ENCODE measurements around the gene BTBD10.
A peak's percentile ranks its signal among the peaks of the same experiment; 100 is the strongest.

The BTBD10 gene

DNA sequence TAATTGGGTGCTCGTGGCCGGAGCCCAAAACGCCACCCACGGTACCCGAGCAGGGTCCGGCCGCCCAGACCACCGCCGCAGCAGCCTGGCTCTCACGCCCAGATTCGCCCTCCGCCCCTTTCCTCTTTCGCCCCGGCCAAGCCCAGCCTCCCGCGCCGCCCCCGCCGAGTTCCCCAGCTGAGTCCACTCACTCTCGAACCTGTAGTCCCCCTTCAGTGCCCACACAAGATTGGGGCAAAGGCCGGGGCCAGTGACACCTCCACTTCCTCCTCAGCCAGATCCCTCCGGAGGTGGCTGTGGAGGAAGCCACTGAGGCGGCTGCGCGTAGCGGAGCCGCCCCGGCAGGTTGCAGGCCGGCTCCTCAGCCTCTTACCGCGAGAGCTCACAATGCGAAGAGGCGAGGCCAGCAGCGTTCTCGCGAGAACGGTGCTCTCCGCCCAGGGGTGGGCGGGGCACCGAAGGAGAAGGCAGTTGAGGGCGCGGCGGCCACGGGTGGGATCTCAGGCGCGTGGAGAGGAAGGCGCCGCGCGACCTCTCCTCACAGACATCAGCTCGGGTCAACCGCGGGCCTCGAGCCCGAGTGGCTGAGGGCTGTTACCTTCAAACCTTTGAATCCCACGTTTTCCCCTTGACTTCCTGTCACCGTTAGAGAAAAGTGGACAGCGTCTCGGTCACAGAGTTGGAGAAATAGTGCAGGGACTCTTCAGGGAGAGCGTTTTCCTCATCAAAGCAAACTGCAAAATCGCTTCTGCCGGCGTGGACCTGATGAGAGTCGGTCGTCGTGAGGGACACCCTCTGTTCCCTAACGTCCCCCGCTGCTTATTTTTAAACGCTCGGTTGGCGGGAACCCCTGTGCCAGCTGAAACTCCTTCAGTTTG, at the start of gene BTBD10:
BTBD10 (minus strand) TSS at position 322 of the 878 bp plus-strand sequence. CDS start 18,098 bp downstream, outside the sequence.
- peak; percentile 91 for DNase-seq

DNA sequence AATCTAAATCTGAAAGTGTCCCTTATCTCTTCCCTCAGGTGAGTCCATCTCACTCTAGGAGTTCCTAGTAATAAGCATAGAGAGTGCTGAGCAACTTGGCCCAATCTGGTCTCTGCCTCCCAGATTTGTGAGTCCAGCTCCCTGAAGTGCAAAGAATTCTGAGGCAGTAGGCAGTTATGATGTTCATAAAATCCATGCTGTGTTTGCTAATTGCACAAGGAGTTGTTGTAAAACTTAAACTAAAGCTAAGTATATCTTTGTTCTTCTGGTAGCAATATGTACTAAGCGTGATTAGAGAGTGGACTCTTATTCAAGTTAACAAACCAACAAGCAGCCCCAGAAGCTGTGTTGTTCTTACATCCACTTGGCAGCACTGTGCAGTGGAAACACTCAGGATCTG, 40.4 kb upstream of the BTBD10 start:
- no peak for DNase-seq

DNA sequence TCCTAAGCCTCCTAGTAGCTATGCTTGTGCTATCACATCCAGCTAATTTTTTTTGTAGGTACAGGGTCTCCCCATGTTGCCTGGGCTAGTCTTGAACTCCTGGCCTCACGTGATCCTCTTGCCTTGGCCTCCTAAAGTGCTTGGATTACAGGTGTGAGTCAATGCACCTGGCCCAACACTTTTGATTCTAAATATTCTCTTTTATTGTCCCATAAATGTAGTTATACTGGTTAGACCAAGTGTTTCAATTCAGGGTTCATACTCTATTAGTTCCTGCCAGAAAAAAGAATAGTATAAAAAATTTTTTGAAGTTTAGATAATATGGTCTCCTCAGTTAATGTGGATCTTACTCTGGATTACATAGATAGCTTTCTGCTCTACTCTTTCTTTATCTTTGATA, 39.5 kb upstream of the BTBD10 start:
- no peak for DNase-seq

DNA sequence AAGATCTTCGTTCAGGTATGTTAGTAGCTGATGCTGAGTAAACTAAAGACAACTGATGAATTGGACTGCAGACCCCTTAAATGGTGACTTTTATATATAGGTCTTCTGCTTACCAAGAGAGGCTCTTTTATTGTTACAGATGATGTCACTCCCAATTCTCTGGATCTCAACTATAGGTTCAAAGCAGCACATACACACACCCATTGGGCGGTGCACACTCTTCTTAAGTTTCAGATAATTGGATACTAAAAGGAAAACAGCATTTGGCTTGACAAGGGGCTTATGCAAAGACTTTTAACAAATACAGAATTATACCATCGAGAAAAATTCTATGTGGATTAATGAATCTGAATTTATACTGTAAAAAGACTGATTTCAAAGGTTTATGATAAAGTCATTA, 32.9 kb upstream of the BTBD10 start, which contains the start of gene PTH:
PTH (minus strand) TSS at position 69 of the 400 bp plus-strand sequence. CDS start 3,142 bp downstream, outside the sequence.
- no peak for DNase-seq

DNA sequence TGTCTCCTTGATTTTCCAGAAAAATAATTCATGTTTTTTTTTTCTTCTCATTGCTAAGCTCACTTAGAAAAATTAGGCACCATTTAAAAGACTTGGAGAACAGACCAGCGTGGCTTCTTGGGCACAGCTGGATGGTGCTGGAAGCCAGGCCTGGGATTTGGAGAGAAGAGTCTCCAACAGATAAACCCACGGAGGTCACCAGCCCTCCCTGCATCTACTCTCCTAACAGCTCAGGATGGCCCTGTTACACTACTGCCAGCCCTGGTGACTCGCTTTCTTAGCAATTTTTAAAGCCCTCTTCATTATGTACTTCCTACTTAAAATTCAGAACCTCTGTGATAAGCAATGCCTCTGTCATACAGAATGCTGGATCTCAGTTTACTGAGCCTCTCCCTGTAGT, 31.0 kb upstream of the BTBD10 start:
- no peak for DNase-seq

DNA sequence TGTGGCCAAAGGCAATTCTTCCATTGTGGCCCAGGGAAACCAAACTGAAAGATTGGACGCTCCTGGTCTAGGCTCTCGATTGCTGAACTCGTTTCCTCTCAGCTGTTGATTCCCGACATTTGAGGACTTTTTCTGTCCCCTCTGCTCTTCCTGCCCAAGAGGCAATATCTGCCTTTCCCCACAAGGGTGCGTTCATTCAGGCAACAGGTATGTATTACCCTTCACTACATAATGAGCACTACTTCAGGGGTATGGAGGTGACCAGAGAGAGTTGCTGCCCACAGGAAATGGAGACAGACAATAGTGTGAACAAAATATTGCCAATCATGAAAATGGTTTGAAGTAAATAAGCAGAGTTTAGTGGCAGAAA, 24.6 kb upstream of the BTBD10 start:
- DNase-seq = no peak

DNA sequence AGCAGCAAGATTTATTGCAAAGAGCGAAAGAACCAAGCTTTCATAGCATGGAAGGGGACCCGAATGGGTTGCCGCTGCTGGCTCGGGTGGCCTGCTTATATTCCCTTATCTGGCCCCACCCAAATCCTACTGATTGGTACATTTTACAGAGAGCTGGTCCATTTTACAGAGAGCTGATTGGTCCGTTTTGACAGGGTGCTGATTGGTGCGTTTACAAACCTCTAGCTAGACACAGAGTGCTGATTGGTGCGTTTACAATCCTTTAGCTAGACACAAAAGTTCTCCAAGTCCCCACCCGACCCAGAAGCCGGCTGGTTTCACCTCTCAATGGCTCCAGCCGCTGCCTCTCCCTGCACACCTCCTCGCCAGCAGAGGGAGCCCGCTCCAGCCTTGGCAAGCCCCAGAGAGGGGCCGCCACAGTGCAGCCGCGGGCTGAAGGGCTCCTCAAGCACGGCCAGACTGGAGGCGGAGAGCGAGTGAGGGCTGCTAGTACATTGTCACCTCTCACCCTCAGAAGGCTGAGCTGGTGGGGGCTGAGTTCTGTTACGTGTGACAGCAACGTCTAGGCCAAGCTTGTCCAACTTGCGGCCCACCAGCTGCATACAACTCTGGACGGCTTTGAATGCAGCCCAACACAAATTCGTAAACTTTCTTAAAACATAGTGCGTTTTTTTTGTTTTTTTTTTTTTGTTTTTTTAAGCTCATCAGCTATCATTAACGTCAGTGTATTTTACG, 24.1 kb upstream of the BTBD10 start:
- no peak for DNase-seq

DNA sequence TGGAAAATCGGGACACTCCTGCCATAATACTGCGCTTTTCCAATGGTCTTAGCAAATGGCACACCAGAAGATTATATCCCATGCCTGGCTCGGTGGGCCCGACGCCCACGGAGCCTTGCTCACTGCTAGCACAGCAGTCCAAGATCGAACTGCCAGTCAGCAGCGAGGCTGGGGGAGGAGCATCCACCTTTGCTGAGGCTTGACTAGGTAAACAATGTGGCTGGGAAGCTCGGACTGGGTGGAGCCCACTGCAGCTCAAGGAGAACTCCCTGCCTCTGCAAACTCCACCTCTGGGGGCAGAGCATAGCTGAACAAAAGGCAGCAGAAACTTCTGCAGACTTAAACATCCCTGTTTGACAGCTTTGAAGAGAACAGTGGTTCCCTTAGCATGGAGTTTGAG, 17.2 kb upstream of the BTBD10 start:
- peak; percentile 35 for DNase-seq

DNA sequence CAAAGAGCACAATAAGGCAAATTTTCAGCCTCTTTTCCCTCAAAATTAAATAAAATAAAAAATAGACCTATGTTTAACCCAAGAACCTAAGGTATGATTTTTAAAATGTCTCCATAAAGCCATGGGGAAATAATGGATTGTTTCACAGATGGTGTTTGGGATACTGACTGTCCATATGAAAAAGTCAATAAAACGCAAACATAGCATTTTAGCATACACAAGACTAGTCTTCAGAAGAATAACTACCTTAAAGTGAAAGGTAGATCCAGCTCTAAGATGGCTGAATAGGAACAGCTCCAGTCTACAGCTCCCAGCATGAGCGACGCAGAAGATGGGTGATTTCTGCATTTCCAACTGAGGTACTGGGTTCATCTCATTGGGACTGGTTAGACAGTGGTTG, 16.7 kb upstream of the BTBD10 start:
- DNase-seq = no peak

DNA sequence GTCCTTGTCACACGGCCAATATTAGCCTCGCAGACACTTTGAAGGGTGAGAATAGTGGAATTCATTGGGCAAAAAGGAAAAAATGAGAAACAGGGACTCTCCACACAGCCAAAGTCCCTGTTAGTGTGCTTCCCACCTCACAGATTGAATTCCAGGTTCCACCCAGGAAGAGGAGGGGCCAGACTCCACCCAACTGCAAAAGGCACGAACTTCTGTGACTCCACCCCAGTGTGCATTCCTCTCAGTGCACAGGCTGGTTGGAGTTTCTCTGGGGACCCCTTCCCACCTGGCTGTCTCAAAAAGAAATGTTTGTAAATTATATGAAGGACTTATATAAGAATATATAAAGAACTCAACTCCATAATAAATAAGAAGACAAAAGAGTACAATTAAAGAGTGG, 12.1 kb upstream of the BTBD10 start:
- no peak for DNase-seq

DNA sequence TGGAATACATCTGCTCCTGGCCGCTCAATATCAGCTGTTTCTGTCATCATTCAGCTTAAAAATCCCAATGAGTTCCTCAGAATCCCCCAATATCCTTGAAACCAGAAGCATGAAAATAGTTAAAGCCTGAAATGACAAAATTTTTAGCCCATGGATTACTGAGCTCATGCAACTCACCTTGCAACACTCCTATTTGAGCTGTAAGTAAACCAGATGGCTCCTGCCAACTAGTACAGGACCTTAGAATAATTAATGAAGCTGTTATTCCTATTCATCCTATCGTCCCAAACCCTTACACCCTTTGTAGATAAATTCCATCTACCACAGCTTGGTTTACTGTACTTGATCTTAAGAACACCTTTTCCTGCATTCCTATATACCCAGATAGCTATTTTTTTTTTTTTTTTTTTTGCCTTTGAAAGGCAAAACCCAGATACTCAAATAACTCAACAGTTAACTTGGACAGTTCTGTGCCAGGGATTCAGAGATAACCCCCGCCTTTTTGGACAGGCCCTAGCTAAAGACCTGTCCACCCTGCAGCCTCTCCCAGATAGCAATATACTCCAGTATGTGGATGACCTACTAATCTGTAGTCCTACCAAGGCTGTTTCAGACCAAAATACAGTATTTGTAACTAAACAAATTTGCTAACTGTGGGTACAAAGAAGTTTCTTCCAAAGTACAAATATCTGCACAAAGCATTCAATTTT, 10.1 kb upstream of the BTBD10 start:
- no peak for DNase-seq

DNA sequence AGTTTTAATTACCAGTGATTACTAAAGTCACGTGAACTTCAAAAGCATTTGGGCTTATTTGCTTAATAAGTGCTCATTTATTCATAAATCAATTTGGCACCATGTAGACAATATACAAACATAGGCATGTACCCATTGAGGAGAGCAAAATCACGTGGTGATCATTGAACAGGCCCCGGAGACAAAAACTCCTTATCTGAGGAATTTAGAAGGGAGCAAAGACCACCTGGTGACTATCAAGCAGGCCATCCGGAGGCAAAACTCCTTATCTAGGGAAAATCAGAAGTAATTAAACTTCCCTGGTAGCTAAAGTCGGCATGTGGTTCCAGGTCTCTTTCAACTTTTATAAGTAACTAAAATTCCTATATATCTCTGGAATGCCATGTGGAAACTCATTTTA, 5.7 kb upstream of the BTBD10 start:
- DNase-seq = no peak

DNA sequence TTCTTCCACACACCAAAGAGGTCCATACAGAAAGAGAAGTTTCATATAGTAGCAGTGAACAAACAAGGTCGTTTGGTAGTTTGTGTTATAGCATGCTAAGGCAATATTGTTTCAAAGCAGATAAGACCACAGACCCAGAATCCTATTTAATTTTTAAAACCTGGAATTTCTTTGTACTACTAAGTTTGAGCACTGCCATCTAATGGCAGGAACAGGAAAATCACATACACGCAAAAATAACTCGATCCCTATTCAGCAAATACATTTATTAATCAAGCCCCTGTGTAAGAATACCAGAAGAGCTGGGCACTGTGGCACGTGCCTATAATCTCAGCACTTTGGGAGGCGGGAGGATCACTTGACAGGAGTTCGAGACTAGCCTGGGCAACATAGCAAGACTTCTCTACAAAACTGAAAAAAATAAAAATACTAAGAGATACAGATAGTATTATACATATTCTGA, 2.9 kb upstream of the BTBD10 start:
- DNase-seq = peak; percentile 71

DNA sequence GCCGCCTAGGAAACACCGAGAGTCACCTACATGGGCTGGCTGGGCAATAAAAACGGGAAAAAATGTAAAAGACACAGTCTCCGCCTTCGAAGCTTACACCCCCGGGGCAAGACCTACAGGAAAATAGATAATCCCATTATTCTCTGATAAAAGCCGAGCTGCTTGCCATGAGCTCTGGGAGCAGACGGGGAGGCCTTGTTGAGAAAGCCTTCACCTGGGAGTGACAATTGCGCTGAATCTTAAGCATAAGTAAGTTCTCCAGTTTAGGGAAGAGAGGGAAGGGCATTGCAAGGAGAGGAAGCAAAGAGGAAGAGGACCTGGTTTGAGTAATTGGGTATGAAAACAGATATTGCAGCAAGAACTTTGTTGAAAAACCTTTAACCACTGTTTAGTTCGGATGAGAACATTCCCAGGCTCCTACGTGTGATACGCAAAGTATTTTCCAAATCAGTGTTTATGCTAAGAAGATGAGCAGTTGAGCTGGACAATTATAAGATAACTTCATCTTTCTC, 813 bp upstream of the BTBD10 start:
- peak; percentile 43 for DNase-seq

DNA sequence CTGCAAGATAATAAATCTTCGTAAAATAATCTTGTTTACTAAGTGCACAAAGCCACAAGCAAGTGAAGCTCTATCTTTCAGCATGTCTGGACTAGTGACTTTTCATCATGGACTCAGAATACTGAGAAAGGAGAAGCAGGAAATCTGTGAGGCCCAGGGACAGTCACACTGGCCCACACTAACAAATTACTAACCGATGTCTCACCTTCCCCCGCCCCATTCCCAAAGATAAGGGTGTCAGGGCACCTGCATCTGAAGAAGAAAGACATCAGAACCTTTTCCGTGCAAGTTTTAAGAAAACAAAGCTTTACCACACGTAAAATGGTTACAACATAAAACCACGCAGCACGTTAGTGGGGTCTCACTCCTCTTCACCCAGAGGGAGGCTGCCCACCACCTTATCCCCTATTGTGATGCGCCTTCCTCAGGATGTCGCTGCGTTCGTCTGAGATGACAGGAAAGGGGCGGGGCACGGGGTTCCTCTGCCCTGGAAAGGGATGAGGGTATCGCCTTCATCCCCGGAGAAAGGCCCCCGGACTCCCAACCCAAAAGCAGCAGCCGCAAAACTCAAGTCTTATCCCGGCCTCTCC, 616 bp downstream of the BTBD10 start:
- peak; percentile 56 for DNase-seq

DNA sequence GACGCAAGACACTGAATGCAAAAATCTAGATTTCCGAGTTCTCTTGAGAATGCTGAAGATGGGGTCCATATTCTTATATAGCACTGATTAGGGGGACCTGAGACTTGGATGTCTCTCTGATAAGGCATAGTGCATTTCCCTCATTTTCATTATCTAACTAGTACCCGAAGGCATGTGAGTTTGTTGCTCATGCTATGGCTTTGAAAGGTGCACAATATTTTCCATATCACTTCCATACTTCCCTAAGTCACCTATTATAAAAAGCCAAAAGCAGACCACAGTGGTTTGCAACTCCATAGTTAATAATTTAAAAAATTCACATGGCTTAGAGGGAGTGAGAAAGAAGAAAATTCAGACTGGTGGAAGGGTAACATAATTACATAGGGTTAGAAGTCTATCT, 1.7 kb downstream of the BTBD10 start:
- no peak for DNase-seq

DNA sequence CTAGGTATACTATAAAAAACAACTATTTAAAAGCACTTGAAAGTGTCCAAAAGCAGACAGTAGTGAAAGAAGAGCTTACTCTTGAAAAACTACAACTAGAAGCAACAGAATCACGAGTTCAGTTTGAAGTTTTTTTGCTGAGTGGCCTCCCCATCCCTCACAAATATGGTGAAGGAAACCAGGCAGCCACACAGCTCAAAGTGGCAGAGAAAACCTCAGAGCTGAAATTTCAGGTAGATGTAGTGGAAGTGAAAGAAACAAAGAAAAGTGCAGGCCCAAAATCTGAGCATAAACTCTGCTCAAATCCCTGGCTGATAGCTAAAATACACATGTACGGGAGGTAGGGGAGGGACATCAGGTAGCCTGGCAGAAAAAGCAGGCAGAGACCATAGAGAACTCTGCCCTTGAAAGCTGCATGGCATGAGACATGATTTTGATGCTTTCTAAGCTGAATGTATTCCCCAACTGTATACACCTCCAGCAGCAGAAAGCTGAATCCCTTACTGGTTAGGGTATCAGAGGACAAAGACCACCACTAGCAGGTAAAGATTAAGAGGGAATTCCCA, 12.1 kb downstream of the BTBD10 start:
- no peak for DNase-seq

DNA sequence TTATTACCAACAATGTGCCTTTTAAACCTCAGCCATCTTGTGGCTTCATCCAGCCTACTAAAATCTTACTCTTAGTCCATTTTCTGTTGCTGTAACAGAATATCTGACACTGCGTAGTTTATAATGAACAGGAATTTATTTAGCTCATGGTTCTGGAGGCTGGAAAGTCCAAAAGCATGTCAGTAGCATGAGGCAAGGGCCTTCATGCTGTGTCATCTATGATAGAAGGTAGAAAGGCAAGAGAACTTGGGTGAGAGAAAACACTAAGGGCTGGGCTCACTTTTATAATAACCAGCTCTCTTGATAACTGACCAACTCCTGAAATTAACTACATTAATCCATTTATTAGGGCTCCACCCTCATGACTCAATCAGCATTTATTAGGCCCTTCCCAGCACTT, 13.5 kb downstream of the BTBD10 start:
- DNase-seq = no peak

DNA sequence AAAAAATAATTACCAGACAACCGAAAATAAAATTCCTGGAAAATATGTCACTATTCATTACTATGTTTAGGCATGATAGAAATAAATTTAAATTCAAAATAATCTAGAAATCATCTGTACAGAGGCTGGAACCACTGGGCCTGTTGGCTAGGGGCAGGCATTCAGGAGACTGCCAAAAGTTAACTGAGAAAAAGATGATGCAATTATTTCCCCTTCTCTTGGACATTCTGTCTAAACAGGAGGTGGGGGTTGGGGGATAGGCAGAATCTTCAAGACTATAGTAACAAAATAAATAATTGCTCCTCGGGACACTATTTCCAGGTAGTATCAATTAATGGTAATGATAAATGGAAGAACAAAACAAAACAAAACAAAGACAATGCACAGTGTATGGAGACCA, 14.1 kb downstream of the BTBD10 start:
- no peak for DNase-seq

DNA sequence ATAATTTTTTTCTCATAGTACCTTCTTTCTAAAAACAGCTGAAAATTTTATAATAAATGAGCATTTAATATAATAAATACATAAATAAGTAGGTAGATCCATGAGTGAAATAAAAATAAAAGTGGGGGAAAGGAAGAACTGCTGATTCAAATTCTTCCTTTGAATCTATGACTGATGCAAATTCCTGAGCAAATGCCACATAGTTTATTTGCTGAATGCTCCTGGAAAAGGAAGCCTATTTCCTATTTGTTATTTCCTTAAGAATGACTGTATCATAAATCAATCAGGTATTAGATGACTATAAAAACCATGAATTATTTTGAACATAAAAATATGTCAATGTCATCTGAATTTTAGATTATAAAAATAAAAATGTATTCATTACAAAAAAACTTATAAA, 16.6 kb downstream of the BTBD10 start:
- DNase-seq = no peak

DNA sequence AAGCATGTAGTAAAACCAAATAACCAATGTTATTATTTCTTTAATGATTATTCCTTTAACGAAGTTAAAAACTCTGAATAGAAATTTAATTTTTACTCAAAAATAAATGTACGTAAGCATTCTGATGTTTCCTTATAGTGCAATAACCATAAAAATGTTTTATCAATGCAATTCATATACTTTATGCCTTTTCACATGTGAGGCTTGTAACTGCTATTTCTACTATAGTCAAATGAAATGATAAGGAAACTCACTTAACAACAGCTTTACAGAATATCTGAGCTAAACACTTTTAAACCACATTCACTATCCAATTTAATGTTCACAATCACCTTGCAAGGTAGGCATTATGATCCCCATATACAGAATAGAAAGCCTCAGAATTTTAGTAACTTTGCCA, 17.4 kb downstream of the BTBD10 start:
- no peak for DNase-seq

DNA sequence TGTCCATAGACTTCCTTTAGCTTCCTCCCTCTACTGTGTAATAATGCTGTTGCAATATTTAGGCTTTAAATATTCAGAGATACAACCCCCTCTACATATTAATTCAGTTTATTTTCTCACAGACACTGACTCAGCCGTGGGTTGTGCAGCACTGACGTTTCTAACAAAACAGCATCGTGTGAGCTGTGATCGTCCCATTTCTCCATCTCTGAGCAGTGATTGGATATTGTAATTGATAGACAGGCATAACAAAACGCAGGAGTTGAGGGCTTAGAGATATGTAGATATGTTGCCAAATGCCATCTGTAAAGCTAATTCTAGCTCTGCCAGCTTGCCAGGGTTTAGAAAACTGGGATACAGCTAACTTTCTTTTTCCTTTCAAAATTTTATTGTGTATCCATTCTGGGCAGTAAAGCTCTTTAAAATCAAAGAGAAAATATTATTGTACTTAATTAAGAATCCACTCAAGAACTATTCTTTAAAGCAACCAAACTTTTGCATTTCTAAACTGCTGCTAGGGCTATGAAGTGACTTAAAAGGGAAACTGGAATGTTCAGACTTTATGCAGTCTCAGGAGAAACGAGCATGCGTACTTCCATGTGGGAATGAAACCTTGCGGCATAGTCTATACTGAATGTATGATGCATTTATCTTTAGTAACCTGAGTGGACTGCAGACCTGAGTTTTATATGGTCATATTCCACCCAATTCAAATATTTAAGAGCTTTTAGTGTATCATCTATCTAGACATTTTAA, 22.7 kb downstream of the BTBD10 start:
- DNase-seq = peak; percentile 90
